ENCODE measurements around the gene SQOR. TPM values are rescaled to one million over a fixed set of nuclear protein-coding genes. Genes with fewer than 3 reads are reported as not detected.

The SQOR gene
- total RNA-seq, 1 experiment from 2014 or later = 17.6 TPM

- Histone ChIP-seq H3K9me2 (ENCODE audit: insufficient read depth) (no peaks in the 10 kb centered on the region), H3K4me2 (ENCODE audit: low read length) (no peak overlapping the region), H3K36me3 (ENCODE audit: control insufficient read depth in 1 of 2, insufficient read depth in 2 of 2, low read length in 2 of 2) (peaks cover 0 to 2% of the 10 kb centered on the region in 2 experiments; a peak in 2 of 4 replicates), H3K4me3 (replicated peaks in 1 of 2; ENCODE audit: low read depth in 1 of 2, low read length in 2 of 2) (no peak overlapping the region), H3K4me1 (ENCODE audit: control insufficient read depth in 1 of 2, insufficient read depth in 2 of 2, low read length in 2 of 2) (peaks cover 9 to 19% of the 10 kb centered on the region in 2 experiments), H3K27ac (ENCODE audit: low read depth, low read length) (no peak overlapping the region), H4K20me1 (ENCODE audit: insufficient read depth) (no peaks in the 10 kb centered on the region), H3K9ac (ENCODE audit: low read length) (no peak overlapping the region), H3K27me3 (ENCODE audit: insufficient read depth, low read length) (no peaks in the 10 kb centered on the region), H3K9me3 (ENCODE audit: control insufficient read depth in 1 of 2, insufficient read depth in 1 of 2, low read depth in 1 of 2, low read length in 2 of 2) (no peaks in the 10 kb centered on the region), H3K79me2 (ENCODE audit: insufficient read depth, low read length) (peaks cover 75% of the 10 kb centered on the region), H2AFZ (ENCODE audit: low read depth, low read length, poor library complexity, severe bottlenecking) (no peak overlapping the region)
- DNase-seq (ENCODE audit: low read depth, low spot score) (no peak), ATAC-seq (no peak)
- ChIA-PET CTCF (interaction anchor here (0.8 kb wide), 1 partner anchor 22 kb away, joined by 3 read pairs; no protein-coding TSS in a partner anchor), POLR2A (no interaction called here), RAD21 (ENCODE audit: low non-redundant PET in 1 of 2, low total read pairs in 2 of 2, uncharacterized antibody in 2 of 2, unreplicated experiment in 2 of 2) (no interaction called here)
- BruUV-seq (replicated peaks) = no TSS peak
- intact Hi-C loops (cut with micrococcal nuclease) = no loop called here
- no peak for TF ChIP-seq SRF (IDR thresholded peaks at IDR 0.05; ENCODE audit: low read depth)
- TF ChIP-seq RAD21 (IDR thresholded peaks at IDR 0.05; ENCODE audit: low read depth) = no peak
- no peak for TF ChIP-seq CTCF (IDR thresholded peaks at IDR 0.05 in 2 of 3, conservative IDR thresholded peaks at IDR 0.05 in 1 of 3; ENCODE audit: borderline replicate concordance in 1 of 3, insufficient read depth in 1 of 3, low read depth in 2 of 3, low read length in 2 of 3)
- no peak for TF ChIP-seq ZBTB33 (IDR thresholded peaks at IDR 0.05; ENCODE audit: extremely low read depth, insufficient replicate concordance, low read length)
- no peak for TF ChIP-seq FOSL1 (IDR thresholded peaks at IDR 0.05; ENCODE audit: low read depth)
- no peak for TF ChIP-seq SIN3A (IDR thresholded peaks at IDR 0.05; ENCODE audit: low read depth)
- TF ChIP-seq CBX3 (IDR thresholded peaks at IDR 0.05; ENCODE audit: low read depth) = no peak
- no peak for TF ChIP-seq POLR2A (IDR thresholded peaks at IDR 0.05; ENCODE audit: borderline replicate concordance, extremely low read depth, insufficient read depth, insufficient read length)
- TF ChIP-seq EZH2 (IDR thresholded peaks at IDR 0.05) = no peak
- no peak for TF ChIP-seq EGR1 (IDR thresholded peaks at IDR 0.05; ENCODE audit: low read depth)
- TF ChIP-seq EZH2phosphoT487 (IDR thresholded peaks at IDR 0.05; ENCODE audit: borderline replicate concordance) = no peak
- TF ChIP-seq JUND (IDR thresholded peaks at IDR 0.05) = no peak
- no peak for TF ChIP-seq YY1 (IDR thresholded peaks at IDR 0.05; ENCODE audit: extremely low read depth, insufficient replicate concordance, low read depth, low read length)
- no peak for TF ChIP-seq POLR2AphosphoS5 (IDR thresholded peaks at IDR 0.05; ENCODE audit: low read depth, low read length)
- no peak for TF ChIP-seq ELF1 (IDR thresholded peaks at IDR 0.05; ENCODE audit: borderline replicate concordance, low read depth)
- TF ChIP-seq SP1 (IDR thresholded peaks at IDR 0.05; ENCODE audit: low read depth) = no peak
- no peak for TF ChIP-seq CEBPB (IDR thresholded peaks at IDR 0.05; ENCODE audit: low read depth)
Observed at GRCh38 chr15:45589256-45589655, 45.6 kb upstream of the SQOR start.
